HG03159 (cell line): ENCODE results near the gene ILF2.

Experiments used
- ATAC-seq: cut with Tn5 transposase; IDR thresholded peaks from one replicate; pipeline ENCODE4 v1.9.1; 2021; ENCODE audit warnings: mild to moderate bottlenecking, moderate library complexity; ENCODE audit not compliant: unreplicated experiment

Gene ILF2

GRCh38 chr1:153628638-153629342 is 42.0 kb downstream of the ILF2 start:
- no peak for ATAC-seq

GRCh38 chr1:153627715-153628626 is 42.8 kb downstream of the ILF2 start, which contains the start of gene S100A1:
Gene S100A1, plus strand, starts transcription at chr1:153628434. Its CDS starts 2,088 bp downstream, at chr1:153630522.
- no peak for ATAC-seq

GRCh38 chr1:153626904-153627714 is 43.7 kb downstream of the ILF2 start, which contains the start of gene S100A13:
Gene S100A13, minus strand, starts transcription at chr1:153627505. Its CDS starts 1,033 bp downstream, at chr1:153626472.
- no peak for ATAC-seq

- ATAC-seq, result no peak
These were observed 44.3 kb downstream of the ILF2 start for GRCh38 chr1:153626477-153626903.

GRCh38 chr1:153624965-153625611 is 45.7 kb downstream of the ILF2 start:
- no peak for ATAC-seq

GRCh38 chr1:153623101-153623500 is 47.7 kb downstream of the ILF2 start:
- no peak for ATAC-seq

- no peak for ATAC-seq
These were observed 51.6 kb downstream of the ILF2 start for GRCh38 chr1:153619171-153619570.

- ATAC-seq, result peak; percentile 63
These were observed 53.1 kb downstream of the ILF2 start for GRCh38 chr1:153617663-153618062.

GRCh38 chr1:153616917-153617311 is 53.9 kb downstream of the ILF2 start:
- ATAC-seq, result no peak

GRCh38 chr1:153616144-153616916 is 54.5 kb downstream of the ILF2 start, which contains the start of gene S100A14:
Gene S100A14, minus strand, starts transcription at chr1:153616325. Its CDS starts 467 bp downstream, at chr1:153615858.
- ATAC-seq, result no peak

GRCh38 chr1:153615406-153615805 is 55.4 kb downstream of the ILF2 start:
- ATAC-seq, result no peak

- no peak for ATAC-seq
These were observed 55.9 kb downstream of the ILF2 start for GRCh38 chr1:153614906-153615305.

GRCh38 chr1:153614189-153614900 is 56.4 kb downstream of the ILF2 start:
- no peak for ATAC-seq

GRCh38 chr1:153613406-153613805 is 57.4 kb downstream of the ILF2 start:
- ATAC-seq, result no peak

- no peak for ATAC-seq
These were observed 58.0 kb downstream of the ILF2 start, which contains the start of gene S100A16 for GRCh38 chr1:153612755-153613331. Gene S100A16, minus strand, starts transcription at chr1:153613137. Its CDS starts 4,986 bp downstream, at chr1:153608151.

GRCh38 chr1:153612111-153612754 is 58.6 kb downstream of the ILF2 start:
- no peak for ATAC-seq
